GM21367 (cell line): ENCODE data around the gene WFDC10B.
"Not testable (repeated sequence)": the region's sequence is repeated elsewhere in the genome, so short reads cannot be mapped to it uniquely, and the experiment has no call there.

Experiments used
- ATAC-seq: cut with Tn5 transposase; IDR thresholded peaks from one replicate; pipeline ENCODE4 v1.9.1; 2021; ENCODE audit not compliant: unreplicated experiment

WFDC10B gene

DNA sequence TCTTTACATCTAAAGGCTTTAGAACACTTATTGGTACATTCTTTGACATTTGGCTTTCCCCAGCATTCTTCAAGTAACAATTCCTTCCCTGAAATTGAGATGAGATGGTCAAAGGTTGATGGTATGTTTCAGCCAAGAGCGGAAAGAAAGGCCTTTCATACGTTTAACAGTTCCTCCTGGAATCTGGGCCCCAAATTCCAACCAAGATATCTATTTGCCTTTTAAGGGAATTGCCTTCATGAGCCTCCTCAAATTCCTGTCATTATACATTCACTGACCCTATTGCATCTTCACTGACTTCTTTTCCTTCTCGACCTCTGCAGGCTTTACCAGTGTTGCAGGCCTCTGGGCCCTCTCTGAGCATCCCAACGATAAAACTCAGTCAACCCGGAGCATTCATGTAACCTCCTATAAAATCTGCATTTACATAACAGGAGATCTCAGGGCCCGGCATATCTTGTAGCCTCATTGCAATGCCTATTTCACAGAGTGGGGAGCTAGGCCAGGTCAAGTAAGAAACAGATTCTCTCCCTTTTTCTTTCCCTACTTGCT, 55.4 kb downstream of the WFDC10B start:
- ATAC-seq: no peak

DNA sequence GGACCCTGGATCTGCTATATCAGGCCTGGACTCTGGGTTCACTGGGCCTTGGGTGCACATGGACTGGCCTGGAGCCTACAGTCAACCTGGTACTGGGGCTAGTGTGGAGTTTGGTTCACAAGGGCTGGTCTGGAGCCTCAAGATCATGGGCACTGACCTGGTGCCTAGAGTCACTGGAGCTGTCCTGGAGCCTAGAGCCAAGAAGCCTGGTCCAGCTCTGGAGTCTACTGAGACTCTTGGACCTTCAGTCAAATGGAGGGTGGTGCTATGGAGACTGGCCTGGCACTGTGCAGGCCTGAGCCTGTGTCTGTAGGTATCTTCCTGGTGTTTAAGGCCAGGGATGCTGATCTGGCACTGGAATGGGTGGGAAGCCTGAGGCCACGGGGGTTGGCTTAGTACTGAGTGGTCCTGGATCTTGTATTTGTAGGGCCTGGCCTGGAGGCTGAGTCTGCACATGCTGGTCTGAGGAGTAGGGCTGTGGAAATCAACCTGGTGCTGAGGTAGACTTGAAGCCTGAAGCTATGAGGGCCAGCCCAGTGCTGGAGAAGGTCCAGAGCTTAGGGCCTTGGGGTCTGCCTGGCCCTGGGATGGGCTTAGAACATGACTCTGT, 57.3 kb downstream of the WFDC10B start:
- ATAC-seq: no peak

DNA sequence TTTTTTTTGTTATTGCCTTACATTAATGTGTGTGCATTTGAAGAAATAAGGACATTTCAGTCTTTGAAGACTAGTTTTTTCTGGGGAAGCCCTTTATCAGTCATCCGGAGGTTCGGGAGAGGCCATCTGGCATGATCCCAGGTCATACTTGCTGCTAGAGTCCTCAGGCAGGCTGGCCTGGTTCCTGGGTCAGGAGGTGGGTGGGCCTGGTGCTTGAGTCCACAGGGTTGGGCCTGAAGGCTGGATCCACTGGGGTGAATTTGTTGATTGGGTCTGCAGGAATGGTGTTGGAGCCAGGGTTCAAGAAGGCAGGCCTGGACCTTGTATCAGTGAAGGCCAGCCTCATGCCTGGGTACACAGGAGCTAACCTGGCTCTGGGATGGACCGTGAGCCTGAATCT, 57.9 kb downstream of the WFDC10B start:
- ATAC-seq: no peak

DNA sequence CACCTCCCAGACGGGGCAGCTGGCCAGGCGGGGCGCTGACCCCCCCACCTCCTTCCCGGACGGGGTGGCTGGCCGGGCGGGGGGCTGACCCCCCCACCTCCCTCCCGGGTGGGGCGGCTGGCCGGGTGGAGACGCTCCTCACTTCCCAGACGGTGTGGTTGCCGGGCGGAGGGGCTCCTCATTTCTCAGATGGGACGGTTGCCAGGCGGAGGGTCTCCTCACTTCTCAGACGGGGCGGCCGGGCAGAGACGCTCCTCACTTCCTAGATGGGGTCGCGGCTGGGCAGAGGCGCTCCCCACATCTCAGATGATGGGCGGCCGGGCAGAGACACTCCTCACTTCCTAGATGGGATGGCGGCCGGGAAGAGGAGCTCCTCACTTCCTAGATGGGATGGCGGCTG, 59.0 kb downstream of the WFDC10B start:
- ATAC-seq: not testable (repeated sequence)

DNA sequence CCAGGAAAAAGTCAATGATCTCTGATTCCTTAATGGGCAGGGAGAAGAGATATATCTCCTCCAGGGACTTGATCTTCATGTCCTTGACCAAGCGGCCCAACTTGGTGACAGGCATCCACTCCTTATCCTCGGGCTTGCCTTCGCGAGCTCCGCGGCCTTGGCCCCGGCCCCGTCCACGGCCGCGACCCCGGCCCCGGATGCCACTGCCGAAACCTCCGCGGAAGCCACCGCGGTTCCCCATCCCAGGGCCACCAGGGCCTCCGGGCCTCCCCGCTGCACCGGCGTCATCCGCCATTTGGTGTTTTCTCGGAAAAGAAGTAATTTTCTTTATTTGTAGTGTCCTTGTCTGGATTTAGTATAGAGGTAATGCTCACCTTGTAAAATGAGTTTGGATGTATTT, 63.7 kb downstream of the WFDC10B start:
- ATAC-seq: not testable (repeated sequence)

DNA sequence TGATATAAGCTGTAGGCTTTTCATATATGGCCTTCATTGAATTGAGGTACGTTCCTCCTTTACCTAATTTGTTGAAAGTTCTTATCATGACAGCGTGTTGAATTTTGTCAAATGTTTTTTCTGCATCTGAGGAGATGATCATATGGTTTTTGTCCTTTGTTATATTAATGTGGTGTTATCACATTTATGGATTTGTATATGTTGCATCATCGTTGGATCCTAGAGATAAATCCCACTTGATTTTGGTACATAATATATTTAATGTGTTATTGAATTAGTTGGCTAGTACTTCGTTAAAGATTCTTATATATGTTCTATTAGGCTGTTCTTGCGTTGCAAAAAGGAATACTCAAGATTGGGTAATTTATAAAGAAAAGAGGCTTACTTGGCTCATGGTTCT, 65.1 kb downstream of the WFDC10B start:
- no peak for ATAC-seq

DNA sequence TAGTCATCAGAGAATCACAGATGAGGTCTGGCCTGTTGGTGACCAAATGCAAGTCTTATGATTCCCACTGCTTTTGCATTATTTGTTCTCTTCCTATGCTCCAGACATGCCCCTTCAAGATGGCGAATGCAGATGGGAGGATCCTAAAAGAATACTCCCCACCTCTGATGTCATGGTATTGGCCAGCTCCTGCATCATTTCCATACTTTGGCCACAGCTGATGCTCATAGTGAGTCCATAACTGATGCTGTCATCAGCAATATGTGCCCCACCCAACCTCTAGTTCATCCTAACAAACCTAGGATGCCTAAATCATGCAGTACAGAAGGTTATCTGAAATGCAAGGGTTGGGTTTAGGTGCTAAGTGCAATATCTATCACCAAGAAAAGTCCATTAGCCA, 68.3 kb downstream of the WFDC10B start:
- ATAC-seq: no peak
